DMS79 treated with DMSO at 0.1 percent for 48 hours (cell line): Measurements from ENCODE around the gene FGR.

Experiments
- DNase-seq: peaks from one replicate; lab custom pipeline; 2025; lab: John Stamatoyannopoulos, UW

FGR gene

DNA sequence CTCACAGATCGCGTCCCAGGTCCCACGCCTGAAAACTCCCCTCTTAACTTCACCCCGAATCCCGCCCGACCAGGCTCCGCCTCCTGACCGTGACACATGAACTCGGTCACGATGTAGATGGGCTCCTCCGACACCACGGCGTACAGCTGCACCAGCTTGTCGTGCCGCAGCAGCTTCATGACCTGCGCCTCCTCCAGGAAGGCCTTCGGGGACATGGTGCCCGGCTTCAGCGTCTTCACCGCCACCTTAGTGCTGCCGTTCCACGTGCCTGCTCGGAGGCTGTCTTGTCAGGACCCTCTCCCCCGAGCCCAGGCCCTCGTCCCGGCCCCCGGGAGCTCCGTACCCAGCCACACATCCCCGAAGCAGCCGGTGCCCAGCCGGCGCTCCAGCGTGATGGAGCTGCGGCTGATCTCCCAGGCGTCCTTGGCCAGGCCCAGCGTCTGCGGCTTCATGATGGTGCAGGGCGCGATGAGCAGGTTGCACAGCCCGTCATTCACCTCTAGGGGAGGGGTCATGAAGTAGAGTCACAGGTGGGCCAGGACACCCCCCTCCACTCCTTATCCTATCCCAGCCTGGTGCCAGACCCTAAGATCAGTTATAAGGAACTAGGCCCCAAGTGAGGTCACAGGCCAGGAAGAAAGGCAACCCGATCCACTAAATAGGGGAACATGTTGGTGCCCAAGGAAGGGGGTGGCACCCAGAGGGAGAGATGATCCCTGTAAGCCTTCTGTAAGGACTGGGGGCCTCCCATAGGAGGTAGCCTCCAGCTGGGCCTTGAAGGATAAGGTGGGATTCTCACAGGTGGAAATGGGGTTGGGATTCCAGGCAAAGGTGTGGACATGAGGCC, 19.4 kb downstream of the FGR start:
- no peak for DNase-seq

GRCh38 chr1:27614625-27615344, 20.2 kb downstream of the FGR start:
- DNase-seq: no peak

GRCh38 chr1:27614043-27614624, 20.9 kb downstream of the FGR start:
- DNase-seq: no peak

- DNase-seq: no peak
These were observed 22.3 kb downstream of the FGR start for GRCh38 chr1:27612718-27613117.

- no peak for DNase-seq
These were observed 23.5 kb downstream of the FGR start for GRCh38 chr1:27611450-27611849.

- DNase-seq: no peak
These were observed 25.3 kb downstream of the FGR start for GRCh38 chr1:27609618-27610240.

GRCh38 chr1:27609210-27609555, 25.8 kb downstream of the FGR start:
- DNase-seq: no peak

DNA sequence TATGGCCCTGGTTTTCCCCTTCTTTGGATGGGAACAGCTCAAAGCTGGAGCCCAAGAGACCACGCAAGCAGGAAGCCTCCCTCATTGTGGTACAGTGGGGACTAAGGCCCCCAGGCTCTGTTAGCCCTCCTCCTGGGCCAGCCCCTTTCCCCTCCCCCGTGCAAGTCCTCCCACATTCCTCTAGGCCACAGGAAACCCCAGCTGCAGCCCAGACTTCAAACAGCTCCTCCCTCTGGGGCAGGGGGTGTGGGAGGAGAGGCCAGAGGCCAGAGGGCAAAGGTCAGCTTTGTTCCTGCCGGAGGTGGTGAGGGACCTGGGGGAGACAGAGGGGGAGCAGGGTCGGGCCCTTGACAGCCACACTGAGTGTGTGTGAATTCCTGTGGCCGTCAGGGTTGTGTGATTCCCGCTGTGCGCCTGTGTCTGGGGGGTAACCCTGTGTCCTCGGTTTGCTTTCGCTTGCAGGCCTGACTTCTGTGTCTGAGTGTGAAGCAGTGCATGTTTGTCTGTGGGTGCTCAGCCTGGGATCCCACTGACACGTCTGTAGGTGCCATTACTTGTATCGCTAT, 27.7 kb downstream of the FGR start:
- no peak for DNase-seq

DNA sequence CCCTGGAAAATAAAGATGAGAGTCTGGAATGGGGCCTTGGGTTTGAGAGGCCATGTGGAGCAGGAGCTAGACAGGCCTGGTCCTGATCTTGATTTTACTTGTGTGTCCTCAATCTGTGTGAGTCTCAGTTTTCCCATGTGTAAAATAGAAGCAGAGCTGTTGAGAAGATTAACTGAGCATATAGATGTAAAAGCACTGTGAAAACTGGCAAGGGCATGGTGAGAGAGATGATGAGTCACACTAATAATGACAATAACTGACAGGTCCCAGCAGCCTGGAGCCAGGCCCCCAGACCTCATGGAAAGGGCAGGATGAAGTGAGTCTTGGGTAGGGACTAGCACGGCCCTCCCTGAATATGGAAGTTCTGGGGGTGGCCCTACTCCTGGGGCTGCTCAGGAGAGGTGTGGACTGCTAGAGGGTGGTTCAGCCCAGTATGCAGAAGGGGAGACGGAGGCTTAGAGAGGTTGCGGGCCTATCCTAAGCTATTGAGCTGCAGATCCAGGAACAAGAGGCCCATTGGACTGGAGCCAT, 28.2 kb downstream of the FGR start:
- no peak for DNase-seq

GRCh38 chr1:27605796-27606707, 28.9 kb downstream of the FGR start:
- DNase-seq: peak; percentile 68

GRCh38 chr1:27605300-27605766, 29.7 kb downstream of the FGR start:
- no peak for DNase-seq

DNA sequence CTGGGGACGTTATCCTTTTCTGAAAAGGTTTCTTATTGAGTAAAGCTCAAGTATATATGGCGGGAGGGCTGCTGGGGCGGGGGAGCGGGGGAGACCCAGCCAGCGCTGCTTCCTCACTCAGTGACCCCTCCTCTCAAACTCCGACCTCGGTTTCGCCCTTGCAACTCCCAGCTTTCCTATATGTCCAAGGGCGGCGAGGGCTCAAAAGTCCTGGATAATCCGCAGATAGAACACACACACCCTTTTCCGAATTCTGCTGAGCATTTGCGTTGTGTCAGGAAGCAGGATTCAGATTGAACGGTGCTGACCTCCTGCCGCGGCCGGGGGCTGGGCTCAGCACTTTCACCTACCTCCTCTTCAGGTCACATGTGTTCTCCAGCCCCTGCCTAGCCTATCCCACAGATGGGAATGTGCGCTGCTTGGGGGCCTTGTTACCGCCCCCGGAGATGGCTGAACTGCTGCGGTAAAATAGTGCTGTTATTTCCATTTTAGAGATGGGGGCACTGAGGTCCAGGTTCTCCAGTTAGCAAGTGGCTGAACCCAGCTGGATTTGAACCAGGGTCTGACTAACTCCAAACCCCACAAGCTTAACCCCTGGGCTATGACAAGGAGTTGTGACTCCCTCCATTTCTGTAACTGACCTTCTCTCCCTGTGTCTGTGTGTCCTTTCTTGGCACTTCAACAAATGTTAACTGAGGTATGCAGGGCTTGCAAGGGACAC, 30.2 kb downstream of the FGR start:
- no peak for DNase-seq

GRCh38 chr1:27603681-27604578, 31.1 kb downstream of the FGR start, which contains the start of gene AHDC1:
AHDC1 (minus strand) TSS chr1:27604144; CDS start chr1:27552115, 52,029 bp downstream.
- peak; percentile 75 for DNase-seq

DNA sequence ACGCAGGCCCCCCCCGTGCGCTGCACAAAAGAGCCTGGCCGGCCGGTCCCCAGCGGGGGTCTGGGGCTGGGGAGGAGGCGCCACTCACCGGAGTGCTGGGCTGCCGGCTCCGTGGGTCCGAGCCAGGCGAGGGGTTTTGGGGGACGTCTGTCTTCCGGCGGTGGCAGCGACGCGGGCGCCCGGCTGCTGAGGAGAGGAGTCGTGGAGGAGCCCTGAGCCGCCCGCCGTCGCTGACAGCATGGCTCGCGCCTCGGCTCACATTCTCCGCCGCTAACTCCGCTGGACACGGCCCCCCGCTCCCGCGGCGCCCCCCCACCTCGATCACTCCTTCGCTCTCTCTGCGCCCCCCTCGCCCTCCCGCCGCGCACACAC, 31.7 kb downstream of the FGR start:
- no peak for DNase-seq

DNA sequence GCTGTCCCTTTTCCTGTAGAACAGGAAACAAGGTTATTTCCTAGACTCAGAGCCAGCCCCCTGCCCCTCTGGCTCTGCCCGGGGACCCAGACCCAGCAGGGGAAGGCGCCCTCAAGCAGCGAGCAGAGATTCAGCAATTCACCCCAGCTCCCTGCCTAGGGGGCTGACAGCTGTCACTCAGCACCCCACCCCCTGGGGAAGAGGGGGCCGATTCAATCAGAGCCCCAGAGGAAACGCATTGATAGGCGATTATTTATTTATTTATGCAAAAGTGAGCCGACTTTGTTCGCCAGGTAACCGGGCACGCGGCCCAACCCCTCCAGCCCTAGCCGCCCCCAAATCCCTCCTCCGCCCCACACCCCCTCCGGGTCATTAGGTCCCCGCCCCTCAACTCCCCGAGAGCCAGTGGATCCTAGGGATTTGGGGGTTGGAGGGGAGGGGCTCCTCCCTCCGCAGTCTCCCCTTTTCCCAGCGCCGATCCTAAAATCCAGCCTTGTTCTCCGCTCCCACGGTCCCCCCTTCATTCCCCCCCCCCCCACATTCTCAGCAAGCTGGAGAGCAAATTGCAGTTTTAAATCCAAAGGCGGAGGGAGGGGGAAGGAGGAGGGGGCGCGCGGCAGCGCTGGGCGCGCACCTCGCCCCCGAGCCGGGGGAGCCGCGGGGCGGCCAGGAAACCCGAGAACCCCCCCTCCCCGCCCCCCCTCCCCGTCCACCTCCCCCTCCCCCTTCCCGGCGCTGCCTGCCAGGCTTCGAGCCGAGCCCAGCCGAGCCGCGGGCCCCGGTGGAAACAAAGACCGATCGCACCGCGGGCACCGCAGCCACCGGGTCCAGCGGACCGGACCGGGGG, 32.3 kb downstream of the FGR start:
- DNase-seq: peak; percentile 62

DNA sequence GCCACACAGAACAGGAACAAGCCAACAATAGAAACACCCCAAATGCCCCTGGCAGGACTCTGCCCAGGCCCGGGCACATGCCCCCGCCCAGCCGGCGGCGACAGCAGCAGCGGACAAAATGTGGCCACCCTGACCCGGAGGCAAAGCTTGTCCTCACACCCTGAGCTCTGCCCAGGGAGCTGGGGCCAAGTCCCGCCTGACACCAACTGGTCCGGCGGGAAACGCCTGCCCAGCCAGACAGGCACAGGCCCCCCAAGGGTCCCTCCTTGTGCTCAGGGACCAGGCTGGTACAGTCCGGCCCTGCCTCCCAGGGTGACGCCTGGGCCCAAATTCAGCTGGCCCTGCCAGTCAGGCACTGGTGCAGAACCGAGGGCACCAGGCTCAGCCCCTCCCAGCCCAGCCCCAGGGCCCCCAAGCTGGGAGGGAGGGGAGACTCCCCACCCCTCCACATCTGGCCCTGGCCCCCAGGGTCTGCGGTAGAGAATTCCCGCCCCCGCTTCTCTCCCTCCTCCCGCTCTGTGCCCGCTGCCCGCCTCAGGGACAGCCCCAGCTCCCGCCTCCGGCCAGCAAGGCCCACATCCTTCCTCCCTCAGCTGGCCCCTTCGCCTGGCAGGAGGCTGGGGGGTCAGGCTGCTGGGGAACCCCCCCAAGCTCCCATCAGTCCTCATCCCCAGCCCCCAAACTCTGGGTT, 33.1 kb downstream of the FGR start:
- DNase-seq: no peak

DNA sequence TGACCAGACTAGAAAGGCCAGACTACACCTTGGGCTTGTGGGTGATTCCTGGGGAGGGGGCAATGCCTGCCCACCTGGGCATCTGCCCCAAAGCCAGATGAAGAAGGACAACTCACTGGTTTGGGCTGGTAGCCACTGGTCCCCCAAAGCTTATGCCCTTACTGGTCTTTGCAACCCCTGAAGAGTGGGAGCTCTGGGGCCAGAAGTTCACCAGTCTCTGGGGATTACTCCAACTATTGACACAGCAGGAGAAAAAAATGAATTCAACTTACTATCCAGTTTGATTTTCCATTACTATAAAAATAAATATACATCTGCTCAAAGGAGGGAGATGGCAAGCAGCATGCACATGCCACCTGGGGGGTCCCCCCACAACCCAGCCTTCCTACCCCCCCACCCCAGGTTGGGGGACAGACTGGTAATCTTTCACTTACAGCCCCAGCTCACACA, 33.6 kb downstream of the FGR start:
- no peak for DNase-seq
